Vagina (tissue), 2 donors: Measurements from ENCODE around the gene ALG12. TPM values are rescaled to one million over a fixed set of nuclear protein-coding genes. Genes with fewer than 3 reads are reported as not detected.
A peak's percentile ranks its signal among the peaks of the same experiment; 100 is the strongest.

Experiments used
- DNase-seq, 2 donors: peaks; one replicate each; pipeline ENCODE4 v3.0.0-alpha.2; 2017; ENCODE audit errors: extremely low spot score in 2 of 2
- H3K27ac ChIP-seq: fragments of 200-600 bp; sonication (generic); one replicate; pipeline ENCODE4 v1.5.1; 2019
- H3K27me3 ChIP-seq: fragments of 200-600 bp; sonication (generic); one replicate; pipeline ENCODE4 v1.5.1; 2019
- H3K36me3 ChIP-seq, 2 donors: fragments of 200-600 bp; sonication (generic); one replicate each; pipeline ENCODE4 v1.5.1; 2017 to 2019
- H3K4me1 ChIP-seq: fragments of 200-600 bp; sonication (generic); one replicate; pipeline ENCODE4 v1.5.1; 2019
- H3K4me3 ChIP-seq, 2 donors: fragments of 200-600 bp; sonication (generic); 1 replicate in 1 of 2; 2 replicates in 1 of 2; pipeline ENCODE4 v1.5.1; 2016 to 2019
- H3K9me3 ChIP-seq: fragments of 200-600 bp; sonication (generic); one replicate; pipeline ENCODE4 v1.5.1; 2019
- POLR2A ChIP-seq, 2 donors: fragments of 450-650 bp; IDR thresholded peaks; one replicate each; pipeline ENCODE4 v1.6.1; 2017; ENCODE audit warnings: antibody characterized with exemption in 2 of 2, mild to moderate bottlenecking in 2 of 2, moderate library complexity in 2 of 2
- POLR2AphosphoS5 ChIP-seq, 2 donors: sonication (generic); formaldehyde crosslinking; IDR thresholded peaks; one replicate each; pipeline ENCODE4 v1.9.0; 2017; ENCODE audit warnings: antibody characterized with exemption in 2 of 2, mild to moderate bottlenecking in 2 of 2, low read depth in 1 of 2; ENCODE audit not compliant: insufficient read depth in 1 of 2
- intact Hi-C: fragments of 100-400 bp; cut with DNase I; formaldehyde crosslinking; loops from one replicate; pipeline ENCODE4 v1.15.1; 2023
- total RNA-seq: library from RNA; depleted of rRNA; stranded (reverse); fragments of >200 nt; gene quantifications from one replicate; pipeline ENCODE4 v1.2.3, GENCODE V29; 2016
- TF ChIP-seq, protein P1 (sequence below), 3 experiments: fragments of 450-650 bp in 2 of 3; fragments of 200-600 bp in 1 of 3; sonication (generic) in 1 of 3; IDR thresholded peaks; one replicate each; pipeline ENCODE4 v1.5.1; 2017 to 2019; ENCODE audit warnings: antibody characterized with exemption in 3 of 3, mild to moderate bottlenecking in 2 of 3, moderate library complexity in 2 of 3

ALG12 gene
- total RNA-seq, 1 donor from 2014 or later = 21.4 TPM

DNA sequence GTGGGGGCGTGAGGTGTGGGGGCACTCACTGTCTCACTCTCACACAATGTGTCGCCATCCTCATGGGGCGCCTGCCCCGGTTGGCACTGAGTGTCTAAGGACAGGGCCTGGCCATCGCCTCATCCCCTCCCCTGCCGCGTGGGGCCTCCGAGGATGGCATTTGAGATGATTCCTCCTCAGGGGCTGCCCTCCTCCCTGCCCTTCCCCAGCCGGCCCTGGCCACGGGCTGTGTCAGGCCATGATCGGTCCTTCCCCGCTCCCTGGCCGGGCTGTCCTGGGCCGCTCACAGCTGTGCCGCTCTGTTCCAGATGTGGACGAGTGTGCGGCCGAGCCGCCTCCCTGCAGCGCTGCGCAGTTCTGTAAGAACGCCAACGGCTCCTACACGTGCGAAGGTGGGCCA lies 4.7 kb upstream of the ALG12 start:
- peaks cover 10% of the 10 kb centered on the region for H3K4me1 ChIP-seq
- DNase-seq = no peak
- intact Hi-C loops = loop anchor here (10.0 kb wide), 1 partner anchor 272 kb away; no protein-coding TSS in a partner anchor
- H3K27me3 ChIP-seq = no peaks in the 10 kb centered on the region
- H3K36me3 ChIP-seq = peaks cover 0 to 31% of the 10 kb centered on the region in 2 donors
- no peak overlapping the region for H3K27ac ChIP-seq
- H3K9me3 ChIP-seq = no peaks in the 10 kb centered on the region
- no peak for TF ChIP-seq POLR2AphosphoS5 (IDR thresholded peaks at IDR 0.05; ENCODE audit: insufficient read depth in 1 of 2, low read depth in 1 of 2)
- TF ChIP-seq, protein P1, sequence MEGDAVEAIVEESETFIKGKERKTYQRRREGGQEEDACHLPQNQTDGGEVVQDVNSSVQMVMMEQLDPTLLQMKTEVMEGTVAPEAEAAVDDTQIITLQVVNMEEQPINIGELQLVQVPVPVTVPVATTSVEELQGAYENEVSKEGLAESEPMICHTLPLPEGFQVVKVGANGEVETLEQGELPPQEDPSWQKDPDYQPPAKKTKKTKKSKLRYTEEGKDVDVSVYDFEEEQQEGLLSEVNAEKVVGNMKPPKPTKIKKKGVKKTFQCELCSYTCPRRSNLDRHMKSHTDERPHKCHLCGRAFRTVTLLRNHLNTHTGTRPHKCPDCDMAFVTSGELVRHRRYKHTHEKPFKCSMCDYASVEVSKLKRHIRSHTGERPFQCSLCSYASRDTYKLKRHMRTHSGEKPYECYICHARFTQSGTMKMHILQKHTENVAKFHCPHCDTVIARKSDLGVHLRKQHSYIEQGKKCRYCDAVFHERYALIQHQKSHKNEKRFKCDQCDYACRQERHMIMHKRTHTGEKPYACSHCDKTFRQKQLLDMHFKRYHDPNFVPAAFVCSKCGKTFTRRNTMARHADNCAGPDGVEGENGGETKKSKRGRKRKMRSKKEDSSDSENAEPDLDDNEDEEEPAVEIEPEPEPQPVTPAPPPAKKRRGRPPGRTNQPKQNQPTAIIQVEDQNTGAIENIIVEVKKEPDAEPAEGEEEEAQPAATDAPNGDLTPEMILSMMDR (IDR thresholded peaks at IDR 0.05) = no peak
- no peak for TF ChIP-seq POLR2A (IDR thresholded peaks at IDR 0.05)
- H3K4me3 ChIP-seq = no peak overlapping the region

DNA sequence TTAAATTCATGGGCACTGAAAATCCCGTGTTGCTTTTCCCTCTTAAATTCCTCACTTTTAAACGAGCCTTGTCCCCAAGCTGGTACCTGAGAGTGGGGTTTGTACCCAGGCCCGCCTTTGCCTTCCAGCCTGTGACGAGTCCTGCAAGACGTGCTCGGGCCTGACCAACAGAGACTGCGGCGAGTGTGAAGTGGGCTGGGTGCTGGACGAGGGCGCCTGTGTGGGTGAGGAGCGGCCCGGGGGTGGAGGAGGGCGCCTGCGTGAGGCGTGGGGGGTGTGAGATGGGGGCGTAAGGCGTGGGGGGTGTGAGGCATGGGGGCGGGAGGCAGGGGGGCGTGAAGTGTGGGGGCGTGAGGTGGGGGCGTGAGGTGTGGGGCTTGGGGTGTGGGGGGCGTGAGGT lies 4.2 kb upstream of the ALG12 start:
- Histone ChIP-seq H3K27ac (no peak overlapping the region), H3K4me1 (peaks cover 13% of the 10 kb centered on the region), H3K9me3 (no peaks in the 10 kb centered on the region), H3K4me3 (no peak overlapping the region), H3K27me3 (no peaks in the 10 kb centered on the region), H3K36me3 (peaks cover 0 to 31% of the 10 kb centered on the region in 2 donors)
- TF ChIP-seq, protein P1 (IDR thresholded peaks at IDR 0.05) = no peak
- no peak for TF ChIP-seq POLR2AphosphoS5 (IDR thresholded peaks at IDR 0.05; ENCODE audit: insufficient read depth in 1 of 2, low read depth in 1 of 2)
- DNase-seq = no peak
- intact Hi-C loops = loop anchor here (10.0 kb wide), 1 partner anchor 272 kb away; no protein-coding TSS in a partner anchor

DNA sequence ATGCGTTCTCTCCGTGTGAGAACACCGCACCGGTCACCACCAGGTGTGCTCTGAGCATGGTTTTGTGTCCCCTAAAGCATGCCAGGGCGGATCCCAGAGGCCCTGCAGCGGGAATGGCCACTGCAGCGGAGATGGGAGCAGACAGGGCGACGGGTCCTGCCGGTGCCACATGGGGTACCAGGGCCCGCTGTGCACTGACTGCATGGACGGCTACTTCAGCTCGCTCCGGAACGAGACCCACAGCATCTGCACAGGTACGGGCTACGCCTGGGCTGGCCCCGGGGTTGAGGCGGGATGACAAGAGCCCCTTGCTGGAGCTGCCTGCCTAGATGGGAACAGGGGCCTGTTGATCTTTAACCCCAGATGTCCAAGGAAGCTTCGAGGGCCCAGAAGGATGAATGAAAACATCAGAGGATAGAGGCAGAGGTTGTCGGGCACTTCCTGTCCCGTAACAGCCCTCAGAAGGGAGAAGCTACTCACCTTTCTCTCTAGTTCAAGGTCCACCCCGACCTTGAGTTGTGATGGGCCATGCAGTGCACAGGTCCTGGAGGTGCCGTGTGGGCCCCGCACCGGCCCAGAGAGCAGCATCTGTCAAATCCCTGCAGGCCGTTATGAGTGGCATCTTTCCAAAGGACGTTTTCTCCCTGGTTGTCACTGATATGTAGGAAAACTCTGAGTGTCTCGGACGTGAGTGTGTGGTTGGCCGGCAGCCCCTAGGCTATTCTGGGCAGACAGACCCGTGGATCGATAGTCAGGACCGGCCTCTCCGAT lies 3.5 kb upstream of the ALG12 start:
- Histone ChIP-seq H3K27ac (no peak overlapping the region), H3K4me1 (peaks cover 21% of the 10 kb centered on the region), H3K27me3 (no peaks in the 10 kb centered on the region), H3K4me3 (no peak overlapping the region), H3K36me3 (peaks cover 0 to 31% of the 10 kb centered on the region in 2 donors), H3K9me3 (no peaks in the 10 kb centered on the region)
- no peak for DNase-seq
- no peak for TF ChIP-seq POLR2A (IDR thresholded peaks at IDR 0.05)
- intact Hi-C loops = loop anchor here (10.0 kb wide), 1 partner anchor 273 kb away; no protein-coding TSS in a partner anchor

DNA sequence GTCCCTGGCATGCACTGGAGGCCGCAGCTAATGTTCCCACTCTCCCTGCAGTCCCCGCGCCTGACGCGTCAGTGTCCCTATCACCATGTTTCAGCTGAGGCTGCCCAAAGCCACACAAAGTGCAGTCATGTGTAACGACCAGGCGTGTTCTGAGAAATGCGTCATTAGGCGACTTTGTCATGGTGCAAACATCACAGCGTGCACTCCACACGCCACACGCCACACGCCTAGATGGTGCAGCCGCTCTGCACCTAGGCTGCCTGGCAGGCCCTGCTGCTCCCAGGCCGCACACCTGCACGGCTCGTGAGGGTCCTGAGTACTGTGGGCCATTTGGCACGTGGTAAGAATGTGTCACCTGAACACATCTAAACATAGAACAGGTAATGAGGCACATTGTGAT lies 2.6 kb upstream of the ALG12 start:
- intact Hi-C loops = loop anchor here (10.0 kb wide), 1 partner anchor 274 kb away; no protein-coding TSS in a partner anchor
- no peaks in the 10 kb centered on the region for H3K9me3 ChIP-seq
- peaks cover 0 to 28% of the 10 kb centered on the region in 2 donors for H3K36me3 ChIP-seq
- no peak for DNase-seq
- no peak overlapping the region for H3K27ac ChIP-seq
- TF ChIP-seq POLR2AphosphoS5 (IDR thresholded peaks at IDR 0.05; ENCODE audit: insufficient read depth in 1 of 2, low read depth in 1 of 2) = no peak
- TF ChIP-seq, protein P1 (IDR thresholded peaks at IDR 0.05) = no peak
- no peak for TF ChIP-seq POLR2A (IDR thresholded peaks at IDR 0.05)
- peaks cover 23% of the 10 kb centered on the region for H3K4me1 ChIP-seq
- no peaks in the 10 kb centered on the region for H3K27me3 ChIP-seq
- no peak overlapping the region for H3K4me3 ChIP-seq

DNA sequence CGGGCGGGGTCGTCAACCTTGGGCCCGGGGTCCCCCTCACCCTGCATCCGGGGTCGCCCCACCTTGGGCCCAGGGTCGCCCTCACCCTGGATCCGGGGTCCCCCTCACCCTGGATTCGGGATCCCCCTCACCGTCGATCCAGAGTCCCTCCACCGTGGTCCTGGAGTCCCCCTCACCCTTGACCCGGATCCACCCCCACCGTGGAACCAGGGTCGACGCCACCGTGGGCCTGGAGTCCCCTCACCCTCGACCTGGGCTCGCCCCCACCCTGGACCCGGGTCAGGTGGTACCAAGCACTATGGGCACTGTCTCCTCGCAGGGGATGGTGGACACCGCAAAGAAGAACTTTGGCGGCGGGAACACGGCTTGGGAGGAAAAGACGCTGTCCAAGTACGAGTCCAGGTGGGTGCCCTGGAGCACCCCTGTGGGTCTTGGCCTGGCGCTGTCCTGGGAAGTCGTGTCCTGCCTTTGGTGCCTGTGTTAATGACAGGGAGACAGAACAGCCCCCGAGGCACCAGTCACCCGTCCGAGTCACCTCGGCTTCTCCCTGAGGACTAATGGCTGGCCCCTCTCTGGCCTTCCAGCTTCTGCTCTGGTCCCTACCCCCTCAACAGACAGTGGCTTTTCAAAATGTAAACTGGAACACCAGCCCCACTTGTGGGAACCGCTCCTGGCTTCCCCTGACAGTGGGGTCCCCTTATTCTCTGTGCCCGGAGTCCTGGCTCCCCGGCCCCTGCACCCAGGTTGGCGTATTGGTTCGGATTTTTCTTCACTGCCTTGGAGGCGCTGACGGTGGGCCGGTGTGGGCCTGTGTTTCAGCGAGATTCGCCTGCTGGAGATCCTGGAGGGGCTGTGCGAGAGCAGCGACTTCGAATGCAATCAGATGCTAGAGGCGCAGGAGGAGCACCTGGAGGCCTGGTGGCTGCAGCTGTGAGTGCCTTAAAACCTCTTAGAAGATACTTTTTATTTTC lies 958 bp upstream of the ALG12 start:
- Histone ChIP-seq H3K27ac (peak overlapping the region; percentile 89), H3K36me3 (peaks cover 0 to 22% of the 10 kb centered on the region in 2 donors)
- intact Hi-C loops = loop anchor here (5.0 kb wide), 1 partner anchor 67 kb away; the partner anchor contains the start of gene ZBED4

More for the DNA sequence above, 958 bp upstream of the ALG12 start:
- peaks cover 23% of the 10 kb centered on the region for H3K4me1 ChIP-seq
- no peak for DNase-seq
- no peaks in the 10 kb centered on the region for H3K9me3 ChIP-seq
- peak overlapping the region; percentile 72 to 93 for H3K4me3 ChIP-seq
- H3K27me3 ChIP-seq = no peaks in the 10 kb centered on the region
- TF ChIP-seq, protein P1 (IDR thresholded peaks at IDR 0.05) = no peak
- TF ChIP-seq POLR2AphosphoS5 (IDR thresholded peaks at IDR 0.05; ENCODE audit: insufficient read depth in 1 of 2, low read depth in 1 of 2) (no peak), POLR2A (IDR thresholded peaks at IDR 0.05) (no peak)
